Common myeloid progenitor, CD34-positive (primary cell): ENCODE measurements around the gene OCA2.

ENCODE experiments used
- CTCF ChIA-PET: fragments of 350-600 bp; sonication (Branson Sonifier 250); formaldehyde crosslinking; loops from one replicate; lab custom pipeline; 2021; ENCODE audit warnings: antibody characterized with exemption; lab: Charles Lee
- POLR2A ChIA-PET: fragments of 350-600 bp; sonication (Branson Sonifier 250); formaldehyde crosslinking; loops from one replicate; lab custom pipeline; 2021; ENCODE audit warnings: antibody characterized with exemption; lab: Charles Lee
- DNase-seq, 3 donors: peaks; one replicate each; pipeline versions ENCODE4 v3.0.0 to v3.0.0-alpha.2; 2013
- H3K27ac ChIP-seq, 2 experiments: 1 replicate in 1 of 2; 2 replicates in 1 of 2; pipeline ENCODE4 v1.7.0; 2013; ENCODE audit warnings: inconsistent platforms in 2 of 2, low read length in 2 of 2, mild to moderate bottlenecking in 2 of 2, low read depth in 1 of 2, moderate library complexity in 1 of 2; ENCODE audit not compliant: severe bottlenecking in 2 of 2, insufficient read depth in 1 of 2, poor library complexity in 1 of 2
- H3K27me3 ChIP-seq, 5 experiments: replicated peaks in 2 of 5; 1 replicate in 3 of 5; 2 replicates in 2 of 5; pipeline versions ENCODE4 v1.6.1 to v1.7.0; 2013; ENCODE audit warnings: low read length in 4 of 5, mild to moderate bottlenecking in 2 of 5, moderate library complexity in 2 of 5, inconsistent platforms in 1 of 5; ENCODE audit not compliant: insufficient read depth in 5 of 5, control insufficient read depth in 4 of 5
- H3K36me3 ChIP-seq, 4 experiments: 1 replicate in 2 of 4; 2 replicates in 2 of 4; pipeline versions ENCODE4 v1.6.1 to v1.7.0; 2013; ENCODE audit warnings: low read length in 3 of 4, control low read depth in 1 of 4, mild to moderate bottlenecking in 1 of 4; ENCODE audit not compliant: control insufficient read depth in 4 of 4, insufficient read depth in 4 of 4
- H3K4me1 ChIP-seq, 4 experiments: 1 replicate in 3 of 4; 2 replicates in 1 of 4; pipeline versions ENCODE4 v1.6.1 to v1.7.1; 2013; ENCODE audit warnings: low read length in 3 of 4, mild to moderate bottlenecking in 3 of 4, control low read depth in 1 of 4, inconsistent platforms in 1 of 4, moderate library complexity in 1 of 4; ENCODE audit not compliant: control insufficient read depth in 4 of 4, insufficient read depth in 4 of 4; ENCODE audit errors: control extremely low read depth in 1 of 4
- H3K4me3 ChIP-seq, 7 experiments: 1 replicate in 4 of 7; 2 replicates in 3 of 7; pipeline versions ENCODE4 v1.5.1 to v1.7.0; 2013; ENCODE audit warnings: mild to moderate bottlenecking in 7 of 7, low read length in 6 of 7, moderate library complexity in 6 of 7, inconsistent platforms in 2 of 7, low read depth in 2 of 7, control low read depth in 1 of 7; ENCODE audit not compliant: insufficient read depth in 4 of 7, control insufficient read depth in 1 of 7; ENCODE audit errors: extremely low read depth in 1 of 7
- H3K9me3 ChIP-seq, 5 experiments: 1 replicate in 4 of 5; 2 replicates in 1 of 5; pipeline versions ENCODE4 v1.6.1 to v1.7.1; 2013; ENCODE audit warnings: low read length in 4 of 5, mild to moderate bottlenecking in 2 of 5, inconsistent platforms in 1 of 5, low read depth in 1 of 5, moderate library complexity in 1 of 5; ENCODE audit not compliant: control insufficient read depth in 4 of 5, insufficient read depth in 2 of 5; ENCODE audit errors: control extremely low read depth in 1 of 5
- WGBS: methylation state at CpG from one replicate; pipeline ENCODE4 v1.1.5; 2013; ENCODE audit not compliant: insufficient coverage; 5-methylcytosine and 5-hydroxymethylcytosine counted together

Gene OCA2

GRCh38 chr15:27864719-27865118, 234.4 kb downstream of the OCA2 start:
- DNase-seq, result no peak
- Histone ChIP-seq H3K27ac (no peak overlapping the region), H3K4me1 (no peaks in the 10 kb centered on the region), H3K9me3 (peaks cover 0 to 5% (median 0%) of the 10 kb centered on the region in 5 experiments), H3K4me3 (no peak overlapping the region), H3K27me3 (no peaks in the 10 kb centered on the region), H3K36me3 (no peaks in the 10 kb centered on the region)
- ChIA-PET POLR2A (no interaction called here), CTCF (no interaction called here)
- WGBS, result 50% methylated on average over 8 of the region's 8 CpGs

DNA sequence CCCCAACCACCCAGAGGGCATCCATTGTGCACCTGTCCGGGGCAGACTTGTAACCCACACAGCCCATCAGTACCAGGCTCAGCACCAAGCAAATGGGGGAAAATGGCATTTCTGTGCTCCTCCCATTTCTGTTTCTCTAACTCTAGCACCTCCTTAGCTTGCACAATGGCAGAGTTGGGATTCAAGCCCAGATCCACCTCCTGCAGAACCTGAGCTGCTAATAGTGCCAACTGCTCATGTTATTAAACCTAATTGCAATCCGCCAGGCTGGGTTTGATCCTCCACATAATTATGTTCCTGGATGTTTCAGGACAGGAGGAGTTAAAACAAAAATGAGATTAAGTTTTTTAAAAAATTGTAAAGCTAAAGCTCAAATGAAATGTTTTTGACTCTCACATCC, 235.0 kb downstream of the OCA2 start:
- 100% methylated on average over 2 of the region's 2 CpGs for WGBS
- POLR2A ChIA-PET, result no interaction called here
- DNase-seq, result no peak
- Histone ChIP-seq H3K4me3 (no peak overlapping the region), H3K9me3 (peaks cover 0 to 5% (median 0%) of the 10 kb centered on the region in 5 experiments), H3K4me1 (no peaks in the 10 kb centered on the region), H3K27me3 (no peaks in the 10 kb centered on the region), H3K27ac (no peak overlapping the region), H3K36me3 (no peaks in the 10 kb centered on the region)
- CTCF ChIA-PET, result no interaction called here

- H3K4me3 ChIP-seq, result no peak overlapping the region
- DNase-seq, result no peak
- 92% methylated on average over 6 of the region's 6 CpGs for WGBS
- H3K27ac ChIP-seq, result no peak overlapping the region
- no peaks in the 10 kb centered on the region for H3K4me1 ChIP-seq
- peaks cover 0 to 7% (median 0%) of the 10 kb centered on the region in 5 experiments for H3K9me3 ChIP-seq
- ChIA-PET POLR2A (no interaction called here), CTCF (no interaction called here)
- H3K27me3 ChIP-seq, result no peaks in the 10 kb centered on the region
- H3K36me3 ChIP-seq, result no peaks in the 10 kb centered on the region
Observed at GRCh38 chr15:27863000-27863399, 236.1 kb downstream of the OCA2 start.

GRCh38 chr15:27861171-27861570, 237.9 kb downstream of the OCA2 start:
- DNase-seq, result no peak
- peaks cover 0 to 7% (median 0%) of the 10 kb centered on the region in 5 experiments for H3K9me3 ChIP-seq
- CTCF ChIA-PET, result no interaction called here
- H3K4me1 ChIP-seq, result no peaks in the 10 kb centered on the region
- no peaks in the 10 kb centered on the region for H3K36me3 ChIP-seq
- H3K4me3 ChIP-seq, result no peak overlapping the region
- H3K27me3 ChIP-seq, result no peaks in the 10 kb centered on the region
- WGBS, result over 99% methylated on average over 7 of the region's 8 CpGs
- POLR2A ChIA-PET, result no interaction called here
- H3K27ac ChIP-seq, result no peak overlapping the region

GRCh38 chr15:27855137-27855536, 244.0 kb downstream of the OCA2 start:
- ChIA-PET CTCF (no interaction called here), POLR2A (no interaction called here)
- Histone ChIP-seq H3K27me3 (peaks cover 0 to 2% (median 0%) of the 10 kb centered on the region in 5 experiments), H3K4me1 (no peaks in the 10 kb centered on the region), H3K36me3 (no peaks in the 10 kb centered on the region), H3K27ac (no peak overlapping the region), H3K4me3 (no peak overlapping the region), H3K9me3 (peaks cover 0 to 3% (median 2%) of the 10 kb centered on the region in 5 experiments)
- WGBS, result 100% methylated on average over 4 of the region's 4 CpGs
- no peak for DNase-seq

GRCh38 chr15:27854601-27855000, 244.5 kb downstream of the OCA2 start:
- H3K4me3 ChIP-seq, result no peak overlapping the region
- 94% methylated on average over 9 of the region's 10 CpGs for WGBS
- peaks cover 0 to 2% (median 0%) of the 10 kb centered on the region in 5 experiments for H3K27me3 ChIP-seq
- no peak overlapping the region for H3K27ac ChIP-seq
- CTCF ChIA-PET, result no interaction called here
- no peak for DNase-seq
- no peaks in the 10 kb centered on the region for H3K36me3 ChIP-seq
- POLR2A ChIA-PET, result no interaction called here
- peaks cover 0 to 3% (median 2%) of the 10 kb centered on the region in 5 experiments for H3K9me3 ChIP-seq
- no peaks in the 10 kb centered on the region for H3K4me1 ChIP-seq

DNA sequence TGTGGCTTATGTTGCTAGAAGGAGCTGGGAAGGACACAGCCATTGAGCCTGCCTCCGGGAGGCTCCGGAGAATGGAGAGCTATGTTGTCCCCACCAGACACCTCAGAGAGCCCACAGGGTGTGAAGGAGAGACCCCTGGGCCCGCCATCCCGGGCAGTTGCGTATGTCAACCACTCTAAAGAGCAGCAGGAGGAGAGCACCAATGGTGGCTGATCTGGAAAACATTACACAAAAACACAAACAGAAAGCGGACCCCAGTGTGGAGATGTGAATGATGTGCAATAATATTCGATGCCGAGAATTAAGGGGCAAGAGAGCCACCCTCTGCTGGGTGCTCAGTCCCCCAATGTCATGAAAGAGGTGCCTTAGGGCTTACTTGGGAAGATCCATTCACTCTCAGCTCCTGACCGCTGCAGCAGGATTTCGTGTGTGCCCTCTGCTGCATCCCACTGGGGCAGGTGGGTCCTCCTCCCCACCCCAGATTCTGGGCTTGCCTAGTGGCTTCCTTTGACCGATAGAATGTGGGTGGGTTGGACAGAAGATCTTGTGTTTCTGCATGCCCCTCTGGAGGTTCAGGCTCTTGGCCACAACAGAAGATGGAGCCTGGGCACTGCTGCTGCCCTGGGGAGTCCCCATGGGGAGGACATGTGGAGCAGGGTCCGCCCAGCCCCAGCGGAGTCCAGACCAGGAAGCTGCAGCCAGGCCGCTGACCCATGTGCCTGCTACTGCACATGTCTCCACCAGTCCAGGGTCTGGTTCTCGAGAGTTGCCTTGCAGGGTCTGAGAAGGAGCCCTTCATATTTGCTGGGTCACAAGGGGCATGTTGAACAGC, 245.3 kb downstream of the OCA2 start:
- POLR2A ChIA-PET, result no interaction called here
- Histone ChIP-seq H3K27me3 (peaks cover 0 to 2% (median 0%) of the 10 kb centered on the region in 5 experiments), H3K9me3 (peaks cover 0 to 6% (median 3%) of the 10 kb centered on the region in 5 experiments), H3K4me1 (no peaks in the 10 kb centered on the region), H3K27ac (no peak overlapping the region), H3K4me3 (no peak overlapping the region), H3K36me3 (no peaks in the 10 kb centered on the region)
- DNase-seq, result no peak
- CTCF ChIA-PET, result no interaction called here
- over 99% methylated on average over 10 of the region's 15 CpGs for WGBS
